ENCODE data around the gene ZNF30.
"Not testable (repeated sequence)": the region's sequence is repeated elsewhere in the genome, so short reads cannot be mapped to it uniquely, and the experiment has no call there.

The ZNF30 gene

DNA sequence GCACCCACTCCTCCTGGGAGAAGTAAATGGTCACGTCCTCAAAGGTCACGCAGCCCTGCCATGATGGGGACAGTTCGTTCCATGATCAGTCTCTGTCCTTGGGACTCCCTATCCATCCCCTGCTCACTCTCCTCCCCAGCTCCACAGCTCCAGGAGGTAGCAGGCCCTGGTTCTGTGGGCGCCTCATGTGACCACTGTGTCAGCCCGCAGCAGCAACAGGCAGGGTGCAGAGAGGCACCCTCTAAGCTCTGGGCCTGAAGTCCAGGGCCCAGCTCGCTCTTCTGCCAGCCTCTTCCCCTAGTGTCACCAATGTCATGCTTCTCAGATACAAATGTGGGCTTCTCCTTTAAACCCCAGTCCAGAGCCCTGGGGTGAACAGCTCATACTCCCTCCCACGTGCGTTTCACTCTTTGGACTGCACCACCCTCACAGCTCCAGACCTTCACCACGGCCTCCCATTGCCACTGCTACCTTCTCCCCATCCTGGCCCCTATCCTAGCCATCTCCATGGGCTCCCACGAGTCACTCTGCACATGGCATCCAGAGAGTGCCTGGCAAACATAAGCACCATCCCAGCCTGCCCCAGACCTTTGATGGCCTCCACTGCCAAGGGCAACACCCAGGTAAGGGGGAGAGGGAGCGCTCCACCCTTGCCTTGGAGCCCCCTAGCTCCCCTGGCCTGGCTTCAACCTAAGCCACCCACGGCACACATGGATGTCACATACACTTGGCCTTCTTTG lies 34.4 kb downstream of the ZNF30 start:
- TF ChIP-seq, protein P1, sequence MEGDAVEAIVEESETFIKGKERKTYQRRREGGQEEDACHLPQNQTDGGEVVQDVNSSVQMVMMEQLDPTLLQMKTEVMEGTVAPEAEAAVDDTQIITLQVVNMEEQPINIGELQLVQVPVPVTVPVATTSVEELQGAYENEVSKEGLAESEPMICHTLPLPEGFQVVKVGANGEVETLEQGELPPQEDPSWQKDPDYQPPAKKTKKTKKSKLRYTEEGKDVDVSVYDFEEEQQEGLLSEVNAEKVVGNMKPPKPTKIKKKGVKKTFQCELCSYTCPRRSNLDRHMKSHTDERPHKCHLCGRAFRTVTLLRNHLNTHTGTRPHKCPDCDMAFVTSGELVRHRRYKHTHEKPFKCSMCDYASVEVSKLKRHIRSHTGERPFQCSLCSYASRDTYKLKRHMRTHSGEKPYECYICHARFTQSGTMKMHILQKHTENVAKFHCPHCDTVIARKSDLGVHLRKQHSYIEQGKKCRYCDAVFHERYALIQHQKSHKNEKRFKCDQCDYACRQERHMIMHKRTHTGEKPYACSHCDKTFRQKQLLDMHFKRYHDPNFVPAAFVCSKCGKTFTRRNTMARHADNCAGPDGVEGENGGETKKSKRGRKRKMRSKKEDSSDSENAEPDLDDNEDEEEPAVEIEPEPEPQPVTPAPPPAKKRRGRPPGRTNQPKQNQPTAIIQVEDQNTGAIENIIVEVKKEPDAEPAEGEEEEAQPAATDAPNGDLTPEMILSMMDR (IDR thresholded peaks at IDR 0.05; ENCODE audit: low read depth, low read length): no peak

DNA sequence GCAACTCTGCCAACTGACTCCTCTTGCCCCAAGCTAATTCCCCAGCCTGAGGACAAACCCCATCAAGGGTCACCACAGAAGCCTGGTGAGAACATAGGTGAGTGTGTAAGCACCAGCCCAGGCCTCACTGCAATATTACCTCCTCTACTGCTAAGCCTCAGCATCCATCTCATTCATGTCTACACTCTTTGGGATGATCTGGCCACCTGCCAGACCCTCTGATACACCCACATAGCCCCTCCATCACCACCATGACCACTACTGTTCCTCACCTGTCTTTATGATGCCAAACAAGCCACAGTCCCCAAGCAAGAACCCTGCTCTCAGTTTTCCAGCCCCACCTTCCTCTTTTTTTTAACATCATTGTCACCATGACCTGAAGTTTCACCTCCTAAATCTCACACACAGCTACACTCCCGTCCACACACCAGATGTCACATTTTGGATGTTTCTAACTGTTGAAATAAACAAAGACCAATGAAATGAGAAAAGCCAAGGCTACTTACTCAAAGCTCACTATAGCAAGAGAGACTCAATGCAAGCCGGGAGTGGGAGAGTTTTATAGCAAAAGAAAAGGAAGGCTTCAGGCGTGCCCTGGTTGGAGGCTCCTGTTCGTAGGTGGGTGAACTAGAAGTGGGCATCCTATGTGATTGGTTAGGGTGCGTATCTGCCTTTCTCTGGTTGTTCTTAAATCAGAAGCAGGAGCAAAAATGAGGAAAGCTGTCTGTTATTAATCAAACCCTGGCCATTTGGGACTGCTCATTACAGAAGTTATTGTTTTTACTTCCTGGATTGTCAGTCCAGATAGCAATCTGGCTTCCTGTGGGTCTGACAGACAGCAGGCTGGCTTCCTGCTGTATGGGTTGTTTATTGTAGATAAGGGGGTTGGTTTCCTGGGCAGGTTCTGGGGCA lies 35.3 kb downstream of the ZNF30 start:
- DNase-seq (ENCODE audit: extremely low read depth, low read depth): no peak
- TF ChIP-seq, protein P1 (IDR thresholded peaks at IDR 0.05; ENCODE audit: low read depth, low read length): no peak

More for the DNA sequence above, 34.4 kb downstream of the ZNF30 start:
- DNase-seq (ENCODE audit: extremely low read depth, low read depth): no peak

DNA sequence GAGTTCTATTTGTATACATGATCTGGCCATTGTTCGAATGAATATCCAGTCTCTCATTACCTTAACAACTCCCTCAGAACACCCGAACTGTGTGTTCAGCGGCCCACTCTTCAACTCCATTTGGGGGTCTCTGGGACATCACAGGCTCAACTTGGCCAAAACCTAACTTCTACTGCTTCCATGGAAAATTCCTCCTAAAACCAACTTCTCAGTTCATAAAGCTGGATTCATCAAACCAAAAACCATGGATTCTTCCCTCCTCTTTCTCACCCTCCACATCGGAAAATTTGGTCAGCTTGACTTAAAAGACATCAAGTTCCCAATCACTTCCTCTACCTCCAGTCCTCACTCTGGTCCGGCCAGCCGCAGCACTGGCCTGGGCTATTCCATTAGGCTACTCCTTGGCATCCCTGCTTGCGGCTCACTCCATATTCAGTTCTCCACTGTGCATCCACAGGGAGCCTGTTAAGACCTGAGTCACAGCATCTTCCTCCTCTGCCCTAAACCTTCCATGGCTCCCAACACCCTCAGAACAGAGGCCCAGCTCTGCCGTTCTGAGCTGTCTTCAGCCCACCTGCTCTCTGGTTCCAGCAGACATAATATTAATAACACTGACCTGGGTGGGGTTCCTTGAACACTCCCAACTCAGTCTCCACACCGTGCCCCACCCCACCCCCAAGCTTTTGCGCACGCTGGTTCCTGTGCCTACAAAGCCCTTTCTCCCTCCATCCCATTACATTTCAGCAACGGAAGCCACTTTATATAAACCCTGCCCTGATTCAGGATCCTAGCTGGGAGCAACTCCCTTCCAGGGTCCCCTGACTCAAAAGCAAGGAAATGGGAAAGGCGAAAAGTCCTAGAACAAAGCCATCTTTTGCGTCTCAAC lies 36.2 kb downstream of the ZNF30 start:
- DNase-seq (ENCODE audit: extremely low read depth, low read depth): no peak
- TF ChIP-seq, protein P1 (IDR thresholded peaks at IDR 0.05; ENCODE audit: low read depth, low read length): no peak

DNA sequence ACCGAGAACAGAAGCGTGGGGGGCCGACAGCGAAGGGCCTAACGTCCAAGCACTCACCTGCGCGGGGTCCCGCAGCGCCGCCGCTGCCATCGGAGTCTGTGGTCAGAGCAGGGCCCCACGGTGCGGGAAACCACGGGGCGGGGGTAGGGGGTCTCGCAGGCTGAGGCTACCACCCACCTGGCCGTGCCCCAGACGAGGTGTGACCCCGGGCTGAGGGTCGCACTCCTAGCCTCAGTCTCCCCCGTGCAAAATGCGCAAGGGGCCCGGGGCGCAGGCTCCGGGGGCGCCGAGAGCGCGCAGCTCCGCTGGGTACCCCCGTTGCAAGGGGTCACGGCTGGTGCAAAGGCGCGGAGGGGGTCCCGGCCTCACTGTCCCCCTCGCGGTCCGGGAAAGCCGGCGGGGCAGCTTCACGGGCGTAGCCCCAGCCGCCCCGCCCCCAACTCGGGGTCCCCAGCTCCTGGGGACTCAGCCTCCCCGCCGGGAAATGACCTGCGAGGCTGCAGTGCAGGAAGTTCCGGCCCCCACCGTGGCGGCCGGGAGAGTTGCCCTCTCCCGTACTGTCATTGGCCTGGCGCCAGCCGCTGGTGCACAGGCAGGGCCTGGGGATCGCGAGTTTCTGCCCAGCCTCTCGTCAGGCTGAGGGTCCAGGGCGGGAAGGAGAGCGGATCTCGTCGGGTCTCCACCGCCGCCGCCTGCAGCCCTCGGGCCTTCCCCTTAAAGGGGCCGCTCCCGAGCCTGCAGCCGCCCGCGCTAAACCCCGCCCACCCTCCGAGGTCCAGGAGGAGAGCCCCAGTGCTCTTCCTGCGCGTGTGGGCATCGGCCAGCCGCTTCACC lies 37.1 kb downstream of the ZNF30 start, which contains the start of gene ZNF792:
Gene ZNF792 (minus strand): TSS at position 657 of the 834 bp plus-strand sequence. CDS start 567 bp downstream, at position 90.
- DNase-seq (ENCODE audit: extremely low read depth, low read depth): no peak
- TF ChIP-seq, protein P1 (IDR thresholded peaks at IDR 0.05; ENCODE audit: low read depth, low read length): no peak

DNA sequence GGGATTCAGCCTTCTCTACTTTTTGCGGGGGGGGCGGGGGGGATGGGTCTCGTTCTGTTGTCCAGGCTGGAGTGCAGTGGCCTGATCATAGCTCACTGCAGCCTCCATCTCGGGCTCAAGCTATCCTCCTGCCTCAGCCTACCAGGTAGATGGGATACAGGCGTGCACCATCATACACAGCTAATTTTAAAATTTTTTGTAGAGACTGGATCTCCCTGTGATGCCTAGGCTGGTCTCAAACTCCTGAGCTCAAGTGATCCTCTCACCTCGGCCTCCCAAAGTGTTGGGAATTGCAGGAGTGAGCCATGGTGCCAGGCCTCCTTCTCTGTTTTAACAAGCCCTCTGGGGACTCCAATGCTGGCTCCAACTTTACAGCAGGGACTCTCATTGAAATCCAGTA lies 37.9 kb downstream of the ZNF30 start:
- DNase-seq (ENCODE audit: extremely low read depth, low read depth): no peak
- TF ChIP-seq, protein P1 (IDR thresholded peaks at IDR 0.05; ENCODE audit: low read depth, low read length): no peak

DNA sequence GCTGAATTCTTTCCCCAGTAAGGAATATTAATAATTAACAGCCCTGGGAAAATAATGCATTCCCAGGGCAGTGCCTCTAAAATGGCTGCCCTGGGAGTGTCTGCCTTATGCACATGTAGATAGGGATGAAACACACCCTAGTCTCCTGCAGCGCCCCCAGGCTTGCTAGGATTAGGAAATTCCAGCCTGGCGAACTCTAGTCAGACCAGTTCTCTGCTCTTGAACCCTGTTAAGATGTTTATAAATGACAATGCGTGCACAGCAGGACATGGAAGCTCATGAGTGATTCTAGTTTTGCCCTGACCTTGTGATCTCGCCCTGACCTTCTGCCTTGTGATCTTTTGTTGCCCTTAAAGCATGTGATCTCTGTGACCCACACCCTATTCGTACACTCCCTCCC lies 38.8 kb downstream of the ZNF30 start:
- DNase-seq (ENCODE audit: extremely low read depth, low read depth): not testable (repeated sequence)

Data from AG09319 (cell line).